HEK293 (cell line): ENCODE results near the gene KIF26B.

Source experiments
- EGR2 ChIP-seq: fragments of 450-650 bp; formaldehyde crosslinking; IDR thresholded peaks from 2 replicates; pipeline ENCODE4 v1.5.1; 2016; ENCODE audit warnings: low read depth, missing biosample characterization, missing genetic modification characterization
- HOXA7 ChIP-seq: sonication (generic); formaldehyde crosslinking; IDR thresholded peaks from 2 replicates; pipeline ENCODE4 v1.8.1; 2022; ENCODE audit warnings: missing genetic modification reagents, borderline replicate concordance
- KLF1 ChIP-seq: fragments of 450-650 bp; formaldehyde crosslinking; IDR thresholded peaks from 2 replicates; pipeline ENCODE4 v1.5.1; 2016; ENCODE audit warnings: missing biosample characterization, missing genetic modification characterization
- KLF10 ChIP-seq: fragments of 450-650 bp; IDR thresholded peaks from 2 replicates; pipeline ENCODE4 v1.5.1; 2018; ENCODE audit warnings: missing biosample characterization, mild to moderate bottlenecking, missing genetic modification characterization
- TCF7L2 ChIP-seq: IDR thresholded peaks from 2 replicates; pipeline ENCODE4 v1.6.1; 2011; ENCODE audit warnings: low read depth, mild to moderate bottlenecking, inconsistent platforms, low read length, moderate library complexity, borderline replicate concordance
- ZNF146 ChIP-seq: fragments of 450-650 bp; formaldehyde crosslinking; IDR thresholded peaks from 2 replicates; pipeline ENCODE4 v1.5.1; 2016; ENCODE audit warnings: missing biosample characterization, missing genetic modification characterization
- ZNF174 ChIP-seq: fragments of 450-650 bp; formaldehyde crosslinking; IDR thresholded peaks from 2 replicates; pipeline ENCODE4 v1.5.0; 2017; ENCODE audit warnings: missing biosample characterization, mild to moderate bottlenecking, missing genetic modification characterization
- ZNF223 ChIP-seq: fragments of 450-650 bp; formaldehyde crosslinking; IDR thresholded peaks from 2 replicates; pipeline ENCODE4 v1.5.1; 2016; ENCODE audit warnings: missing biosample characterization, missing genetic modification characterization
- ZNF544 ChIP-seq: fragments of 450-650 bp; formaldehyde crosslinking; IDR thresholded peaks from 2 replicates; pipeline ENCODE4 v1.5.0; 2017; ENCODE audit warnings: missing biosample characterization, missing genetic modification characterization
- ZNF777 ChIP-seq: fragments of 450-650 bp; formaldehyde crosslinking; IDR thresholded peaks from 2 replicates; pipeline ENCODE4 v1.5.1; 2017; ENCODE audit warnings: missing biosample characterization, missing genetic modification characterization, borderline replicate concordance
- TF ChIP-seq, protein P1 (sequence below): fragments of 450-650 bp; formaldehyde crosslinking; IDR thresholded peaks from 2 replicates; pipeline ENCODE4 v1.5.1; 2016; ENCODE audit warnings: missing biosample characterization, missing genetic modification characterization
- TF ChIP-seq, protein P2 (sequence below): fragments of 450-650 bp; formaldehyde crosslinking; IDR thresholded peaks from 2 replicates; pipeline ENCODE4 v1.5.1; 2016; ENCODE audit warnings: missing biosample characterization, missing genetic modification characterization
- TF ChIP-seq, protein P3 (sequence below): fragments of 450-650 bp; formaldehyde crosslinking; IDR thresholded peaks from 2 replicates; pipeline ENCODE4 v1.5.1; 2016; ENCODE audit warnings: missing biosample characterization, missing genetic modification characterization
- TF ChIP-seq, protein P4 (sequence below): fragments of 450-650 bp; formaldehyde crosslinking; IDR thresholded peaks from 2 replicates; pipeline ENCODE4 v1.5.1; 2016; ENCODE audit warnings: missing biosample characterization, missing genetic modification characterization, borderline replicate concordance

DNA sequence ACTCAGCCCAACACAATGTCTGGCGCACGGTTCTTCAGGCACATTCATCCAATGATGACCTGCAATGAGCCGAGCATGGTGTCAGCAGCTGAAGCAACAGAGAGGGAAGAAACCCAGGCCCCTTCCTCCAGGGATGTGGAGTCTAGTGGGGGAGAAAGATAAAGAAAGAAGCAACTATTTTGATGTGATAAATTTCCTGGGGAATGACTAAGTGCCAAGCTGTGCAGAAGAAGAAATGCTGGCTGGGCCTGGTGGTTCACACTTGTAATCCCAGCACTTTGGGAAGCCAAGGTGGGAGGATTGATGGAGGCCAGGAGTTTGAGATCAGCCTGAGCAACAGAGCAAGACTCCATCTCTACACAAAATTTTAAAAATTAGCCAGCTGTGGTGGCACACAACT is 561.8 kb downstream of the KIF26B start:
- TF ChIP-seq, protein P1, sequence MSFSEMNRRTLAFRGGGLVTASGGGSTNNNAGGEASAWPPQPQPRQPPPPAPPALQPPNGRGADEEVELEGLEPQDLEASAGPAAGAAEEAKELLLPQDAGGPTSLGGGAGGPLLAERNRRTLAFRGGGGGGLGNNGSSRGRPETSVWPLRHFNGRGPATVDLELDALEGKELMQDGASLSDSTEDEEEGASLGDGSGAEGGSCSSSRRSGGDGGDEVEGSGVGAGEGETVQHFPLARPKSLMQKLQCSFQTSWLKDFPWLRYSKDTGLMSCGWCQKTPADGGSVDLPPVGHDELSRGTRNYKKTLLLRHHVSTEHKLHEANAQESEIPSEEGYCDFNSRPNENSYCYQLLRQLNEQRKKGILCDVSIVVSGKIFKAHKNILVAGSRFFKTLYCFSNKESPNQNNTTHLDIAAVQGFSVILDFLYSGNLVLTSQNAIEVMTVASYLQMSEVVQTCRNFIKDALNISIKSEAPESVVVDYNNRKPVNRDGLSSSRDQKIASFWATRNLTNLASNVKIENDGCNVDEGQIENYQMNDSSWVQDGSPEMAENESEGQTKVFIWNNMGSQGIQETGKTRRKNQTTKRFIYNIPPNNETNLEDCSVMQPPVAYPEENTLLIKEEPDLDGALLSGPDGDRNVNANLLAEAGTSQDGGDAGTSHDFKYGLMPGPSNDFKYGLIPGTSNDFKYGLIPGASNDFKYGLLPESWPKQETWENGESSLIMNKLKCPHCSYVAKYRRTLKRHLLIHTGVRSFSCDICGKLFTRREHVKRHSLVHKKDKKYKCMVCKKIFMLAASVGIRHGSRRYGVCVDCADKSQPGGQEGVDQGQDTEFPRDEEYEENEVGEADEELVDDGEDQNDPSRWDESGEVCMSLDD: no peak
- TF ChIP-seq KLF10 (tag by site-specific recombination) (no peak), ZNF777 (tag by site-specific recombination) (no peak), ZNF223 (tag by site-specific recombination) (no peak), KLF1 (tag by site-specific recombination) (no peak), HOXA7 (CRISPR knock-in tag) (no peak), ZNF544 (no peak), ZNF146 (tag by site-specific recombination) (no peak), TCF7L2 (no peak), ZNF174 (tag by site-specific recombination) (no peak), EGR2 (tag by site-specific recombination) (no peak)
- TF ChIP-seq, protein P2, sequence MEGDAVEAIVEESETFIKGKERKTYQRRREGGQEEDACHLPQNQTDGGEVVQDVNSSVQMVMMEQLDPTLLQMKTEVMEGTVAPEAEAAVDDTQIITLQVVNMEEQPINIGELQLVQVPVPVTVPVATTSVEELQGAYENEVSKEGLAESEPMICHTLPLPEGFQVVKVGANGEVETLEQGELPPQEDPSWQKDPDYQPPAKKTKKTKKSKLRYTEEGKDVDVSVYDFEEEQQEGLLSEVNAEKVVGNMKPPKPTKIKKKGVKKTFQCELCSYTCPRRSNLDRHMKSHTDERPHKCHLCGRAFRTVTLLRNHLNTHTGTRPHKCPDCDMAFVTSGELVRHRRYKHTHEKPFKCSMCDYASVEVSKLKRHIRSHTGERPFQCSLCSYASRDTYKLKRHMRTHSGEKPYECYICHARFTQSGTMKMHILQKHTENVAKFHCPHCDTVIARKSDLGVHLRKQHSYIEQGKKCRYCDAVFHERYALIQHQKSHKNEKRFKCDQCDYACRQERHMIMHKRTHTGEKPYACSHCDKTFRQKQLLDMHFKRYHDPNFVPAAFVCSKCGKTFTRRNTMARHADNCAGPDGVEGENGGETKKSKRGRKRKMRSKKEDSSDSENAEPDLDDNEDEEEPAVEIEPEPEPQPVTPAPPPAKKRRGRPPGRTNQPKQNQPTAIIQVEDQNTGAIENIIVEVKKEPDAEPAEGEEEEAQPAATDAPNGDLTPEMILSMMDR: no peak
- TF ChIP-seq, protein P3, sequence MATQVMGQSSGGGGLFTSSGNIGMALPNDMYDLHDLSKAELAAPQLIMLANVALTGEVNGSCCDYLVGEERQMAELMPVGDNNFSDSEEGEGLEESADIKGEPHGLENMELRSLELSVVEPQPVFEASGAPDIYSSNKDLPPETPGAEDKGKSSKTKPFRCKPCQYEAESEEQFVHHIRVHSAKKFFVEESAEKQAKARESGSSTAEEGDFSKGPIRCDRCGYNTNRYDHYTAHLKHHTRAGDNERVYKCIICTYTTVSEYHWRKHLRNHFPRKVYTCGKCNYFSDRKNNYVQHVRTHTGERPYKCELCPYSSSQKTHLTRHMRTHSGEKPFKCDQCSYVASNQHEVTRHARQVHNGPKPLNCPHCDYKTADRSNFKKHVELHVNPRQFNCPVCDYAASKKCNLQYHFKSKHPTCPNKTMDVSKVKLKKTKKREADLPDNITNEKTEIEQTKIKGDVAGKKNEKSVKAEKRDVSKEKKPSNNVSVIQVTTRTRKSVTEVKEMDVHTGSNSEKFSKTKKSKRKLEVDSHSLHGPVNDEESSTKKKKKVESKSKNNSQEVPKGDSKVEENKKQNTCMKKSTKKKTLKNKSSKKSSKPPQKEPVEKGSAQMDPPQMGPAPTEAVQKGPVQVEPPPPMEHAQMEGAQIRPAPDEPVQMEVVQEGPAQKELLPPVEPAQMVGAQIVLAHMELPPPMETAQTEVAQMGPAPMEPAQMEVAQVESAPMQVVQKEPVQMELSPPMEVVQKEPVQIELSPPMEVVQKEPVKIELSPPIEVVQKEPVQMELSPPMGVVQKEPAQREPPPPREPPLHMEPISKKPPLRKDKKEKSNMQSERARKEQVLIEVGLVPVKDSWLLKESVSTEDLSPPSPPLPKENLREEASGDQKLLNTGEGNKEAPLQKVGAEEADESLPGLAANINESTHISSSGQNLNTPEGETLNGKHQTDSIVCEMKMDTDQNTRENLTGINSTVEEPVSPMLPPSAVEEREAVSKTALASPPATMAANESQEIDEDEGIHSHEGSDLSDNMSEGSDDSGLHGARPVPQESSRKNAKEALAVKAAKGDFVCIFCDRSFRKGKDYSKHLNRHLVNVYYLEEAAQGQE (tag by site-specific recombination): no peak
- TF ChIP-seq, protein P4, sequence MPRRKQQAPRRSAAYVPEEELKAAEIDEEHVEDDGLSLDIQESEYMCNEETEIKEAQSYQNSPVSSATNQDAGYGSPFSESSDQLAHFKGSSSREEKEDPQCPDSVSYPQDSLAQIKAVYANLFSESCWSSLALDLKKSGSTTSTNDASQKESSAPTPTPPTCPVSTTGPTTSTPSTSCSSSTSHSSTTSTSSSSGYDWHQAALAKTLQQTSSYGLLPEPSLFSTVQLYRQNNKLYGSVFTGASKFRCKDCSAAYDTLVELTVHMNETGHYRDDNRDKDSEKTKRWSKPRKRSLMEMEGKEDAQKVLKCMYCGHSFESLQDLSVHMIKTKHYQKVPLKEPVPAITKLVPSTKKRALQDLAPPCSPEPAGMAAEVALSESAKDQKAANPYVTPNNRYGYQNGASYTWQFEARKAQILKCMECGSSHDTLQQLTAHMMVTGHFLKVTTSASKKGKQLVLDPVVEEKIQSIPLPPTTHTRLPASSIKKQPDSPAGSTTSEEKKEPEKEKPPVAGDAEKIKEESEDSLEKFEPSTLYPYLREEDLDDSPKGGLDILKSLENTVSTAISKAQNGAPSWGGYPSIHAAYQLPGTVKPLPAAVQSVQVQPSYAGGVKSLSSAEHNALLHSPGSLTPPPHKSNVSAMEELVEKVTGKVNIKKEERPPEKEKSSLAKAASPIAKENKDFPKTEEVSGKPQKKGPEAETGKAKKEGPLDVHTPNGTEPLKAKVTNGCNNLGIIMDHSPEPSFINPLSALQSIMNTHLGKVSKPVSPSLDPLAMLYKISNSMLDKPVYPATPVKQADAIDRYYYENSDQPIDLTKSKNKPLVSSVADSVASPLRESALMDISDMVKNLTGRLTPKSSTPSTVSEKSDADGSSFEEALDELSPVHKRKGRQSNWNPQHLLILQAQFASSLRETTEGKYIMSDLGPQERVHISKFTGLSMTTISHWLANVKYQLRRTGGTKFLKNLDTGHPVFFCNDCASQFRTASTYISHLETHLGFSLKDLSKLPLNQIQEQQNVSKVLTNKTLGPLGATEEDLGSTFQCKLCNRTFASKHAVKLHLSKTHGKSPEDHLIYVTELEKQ (tag by site-specific recombination): no peak
